Stomach (tissue), 9 donors: ENCODE data around the gene CACNA1I. TPM values are rescaled to one million over a fixed set of nuclear protein-coding genes. Genes with fewer than 3 reads are reported as not detected.

Experiments
- DNase-seq, 2 donors: peaks; one replicate each; pipeline versions ENCODE4 v3.0.0 to v3.0.0-alpha.2; 2013 to 2019
- H3K27ac ChIP-seq, 5 donors: fragments of 200-600 bp in 4 of 5; sonication (generic) in 4 of 5; one replicate each; pipeline ENCODE4 v1.5.1; 2013 to 2019; ENCODE audit warnings: mild to moderate bottlenecking in 1 of 5, moderate library complexity in 1 of 5
- H3K27me3 ChIP-seq, 3 donors: fragments of 200-600 bp; sonication (generic); one replicate each; pipeline ENCODE4 v1.5.1; 2017 to 2019; ENCODE audit warnings: mixed run types in 1 of 3
- H3K36me3 ChIP-seq, 4 donors: fragments of 200-600 bp; sonication (generic); 1 replicate in 3 of 4; 2 replicates in 1 of 4; pipeline ENCODE4 v1.5.1; 2016 to 2019
- H3K4me1 ChIP-seq, 4 donors: fragments of 200-600 bp; sonication (generic); one replicate each; pipeline ENCODE4 v1.5.1; 2016 to 2019
- H3K4me3 ChIP-seq, 4 donors: fragments of 200-600 bp; sonication (generic) in 3 of 4; one replicate each; pipeline ENCODE4 v1.5.1; 2016 to 2019; ENCODE audit warnings: mild to moderate bottlenecking in 1 of 4
- H3K9me3 ChIP-seq, 4 donors: fragments of 200-600 bp; sonication (generic); one replicate each; pipeline ENCODE4 v1.5.1; 2016 to 2019
- EP300 ChIP-seq: sonication (generic); formaldehyde crosslinking; IDR thresholded peaks from one replicate; pipeline ENCODE4 v1.6.1; 2017; ENCODE audit warnings: antibody characterized with exemption
- POLR2A ChIP-seq, 4 donors: fragments of 450-650 bp; IDR thresholded peaks; one replicate each; pipeline ENCODE4 v1.6.1; 2016; ENCODE audit warnings: antibody characterized with exemption in 4 of 4, control low read depth in 2 of 4, mild to moderate bottlenecking in 1 of 4, moderate library complexity in 1 of 4
- POLR2AphosphoS5 ChIP-seq, 3 donors: sonication (generic); formaldehyde crosslinking; IDR thresholded peaks; one replicate each; pipeline ENCODE4 v1.6.1; 2016; ENCODE audit warnings: antibody characterized with exemption in 3 of 3
- WGBS, 5 donors: extraction: QIAGEN DNeasy Blood & Tissue Kit in 3 of 5; methylation state at CpG; one replicate each; pipeline versions ENCODE4 v1.1.5 to v1.1.7; 2013 to 2018; 5-methylcytosine and 5-hydroxymethylcytosine counted together
- intact Hi-C: fragments of 100-400 bp; cut with DNase I; formaldehyde crosslinking; loops from one replicate; pipeline ENCODE4 v1.15.1; 2023; ENCODE audit warnings: low total_unique reads
- polyA plus RNA-seq, 3 donors: library from polyadenylated mRNA; stranded (reverse); fragments of 200-250 nt; gene quantifications; one replicate each; pipeline ENCODE4 v1.2.3, GENCODE V29; 2013
- total RNA-seq, 5 donors: library from RNA; depleted of rRNA; stranded (reverse); fragments of >200 nt; gene quantifications; one replicate each; pipeline versions ENCODE4 v1.1.0 to v1.2.3, GENCODE V29; 2014 to 2016
- TF ChIP-seq, protein P1 (sequence below), 7 experiments: fragments of 450-650 bp in 4 of 7; fragments of 200-600 bp in 3 of 7; sonication (generic) in 3 of 7; IDR thresholded peaks; one replicate each; pipeline ENCODE4 v1.5.1; 2016 to 2019; ENCODE audit warnings: antibody characterized with exemption in 7 of 7, control low read depth in 2 of 7, mild to moderate bottlenecking in 1 of 7
- donor health status: healthy with polysubstance abuse.
- donor health status: Bipolar disorder and iron deficiency.
- donor health status: healthy.

The CACNA1I gene
- total and polyA plus RNA-seq, 8 donors = 0.06 to 4.0 (median 0.22) TPM; not detected in 2

DNA sequence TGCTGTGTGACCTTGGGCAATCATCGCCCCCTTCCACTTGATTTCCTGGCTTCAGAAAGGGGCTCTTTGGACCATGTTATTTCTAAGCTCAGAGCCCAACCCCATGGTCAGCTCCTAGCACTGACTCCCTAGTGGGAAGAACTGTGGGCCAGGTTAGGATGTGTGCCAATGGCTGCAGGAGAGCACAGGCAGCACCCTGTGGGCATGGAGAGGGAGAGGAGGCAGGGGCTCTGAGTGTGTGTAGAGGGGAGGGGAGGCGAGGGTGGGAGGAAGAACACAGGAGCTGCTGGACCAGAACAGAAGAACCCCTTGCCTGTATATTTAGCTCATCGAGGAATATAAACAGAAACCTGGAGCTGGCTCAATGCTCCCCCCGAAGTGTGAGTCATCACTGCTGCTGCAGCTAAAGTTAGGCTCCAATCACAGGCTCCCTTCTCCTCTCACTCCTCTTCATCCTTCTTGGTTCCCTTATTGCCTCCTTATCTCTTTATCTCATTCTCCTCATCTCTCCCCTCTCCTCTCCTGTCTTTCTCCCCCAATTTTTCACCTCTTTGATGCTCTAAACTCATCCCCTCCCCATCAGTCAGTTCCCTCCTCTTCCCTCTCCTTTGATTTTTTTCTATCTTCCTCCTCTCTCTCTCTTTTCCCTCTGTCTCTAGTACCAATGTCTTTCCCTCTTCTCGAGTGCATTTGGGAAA is 23.5 kb upstream of the CACNA1I start:
- peak in 1 of 2 donors; percentile 22 for DNase-seq
- WGBS, 5 donors = 32 to 47% (median 38%) methylated on average over 5 of the region's 5 CpGs
- H3K9me3 ChIP-seq = no peaks in the 10 kb centered on the region
- H3K4me3 ChIP-seq = no peak overlapping the region
- H3K4me1 ChIP-seq = peaks cover 0 to 11% (median 6%) of the 10 kb centered on the region in 4 donors
- peaks cover 0 to 99% (median 49%) of the 10 kb centered on the region in 3 donors for H3K27me3 ChIP-seq
- no peaks in the 10 kb centered on the region for H3K36me3 ChIP-seq
- H3K27ac ChIP-seq = no peak overlapping the region
- TF ChIP-seq EP300 (no peak), POLR2A (IDR thresholded peaks at IDR 0.05) (no peak), POLR2AphosphoS5 (IDR thresholded peaks at IDR 0.05) (no peak)
- TF ChIP-seq, protein P1, sequence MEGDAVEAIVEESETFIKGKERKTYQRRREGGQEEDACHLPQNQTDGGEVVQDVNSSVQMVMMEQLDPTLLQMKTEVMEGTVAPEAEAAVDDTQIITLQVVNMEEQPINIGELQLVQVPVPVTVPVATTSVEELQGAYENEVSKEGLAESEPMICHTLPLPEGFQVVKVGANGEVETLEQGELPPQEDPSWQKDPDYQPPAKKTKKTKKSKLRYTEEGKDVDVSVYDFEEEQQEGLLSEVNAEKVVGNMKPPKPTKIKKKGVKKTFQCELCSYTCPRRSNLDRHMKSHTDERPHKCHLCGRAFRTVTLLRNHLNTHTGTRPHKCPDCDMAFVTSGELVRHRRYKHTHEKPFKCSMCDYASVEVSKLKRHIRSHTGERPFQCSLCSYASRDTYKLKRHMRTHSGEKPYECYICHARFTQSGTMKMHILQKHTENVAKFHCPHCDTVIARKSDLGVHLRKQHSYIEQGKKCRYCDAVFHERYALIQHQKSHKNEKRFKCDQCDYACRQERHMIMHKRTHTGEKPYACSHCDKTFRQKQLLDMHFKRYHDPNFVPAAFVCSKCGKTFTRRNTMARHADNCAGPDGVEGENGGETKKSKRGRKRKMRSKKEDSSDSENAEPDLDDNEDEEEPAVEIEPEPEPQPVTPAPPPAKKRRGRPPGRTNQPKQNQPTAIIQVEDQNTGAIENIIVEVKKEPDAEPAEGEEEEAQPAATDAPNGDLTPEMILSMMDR (IDR thresholded peaks at IDR 0.05) = no peak
- intact Hi-C loops = no loop called here

DNA sequence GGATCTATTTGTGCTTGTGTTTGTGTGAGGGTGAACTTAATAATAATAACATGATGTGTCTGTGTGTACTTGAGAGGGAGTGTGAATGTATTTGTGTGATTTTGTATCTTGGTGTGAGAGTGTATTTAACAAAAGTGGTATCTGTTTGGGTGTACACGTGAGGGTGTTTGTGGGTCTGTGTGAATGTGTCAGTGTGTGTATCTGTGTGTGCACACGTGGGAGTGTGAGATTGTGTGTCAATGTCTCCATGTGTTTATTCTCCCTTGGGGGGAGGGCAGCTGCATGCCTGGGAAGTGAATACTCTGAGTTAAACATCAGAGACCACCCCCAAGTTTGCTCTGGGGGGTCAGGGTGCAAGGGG is 23.0 kb upstream of the CACNA1I start:
- intact Hi-C loops = no loop called here
- H3K9me3 ChIP-seq = no peaks in the 10 kb centered on the region
- DNase-seq = no peak
- TF ChIP-seq EP300 (no peak), POLR2A (IDR thresholded peaks at IDR 0.05) (no peak), POLR2AphosphoS5 (IDR thresholded peaks at IDR 0.05) (no peak)
- TF ChIP-seq, protein P1 (IDR thresholded peaks at IDR 0.05) = no peak
- no peak overlapping the region for H3K27ac ChIP-seq
- 22 to 44% (median 30%) methylated on average over 2 of the region's 2 CpGs for WGBS, 5 donors
- H3K27me3 ChIP-seq = peaks cover 0 to 99% (median 49%) of the 10 kb centered on the region in 3 donors
- H3K4me3 ChIP-seq = no peak overlapping the region
- no peaks in the 10 kb centered on the region for H3K36me3 ChIP-seq
- H3K4me1 ChIP-seq = peaks cover 0 to 11% (median 6%) of the 10 kb centered on the region in 4 donors

DNA sequence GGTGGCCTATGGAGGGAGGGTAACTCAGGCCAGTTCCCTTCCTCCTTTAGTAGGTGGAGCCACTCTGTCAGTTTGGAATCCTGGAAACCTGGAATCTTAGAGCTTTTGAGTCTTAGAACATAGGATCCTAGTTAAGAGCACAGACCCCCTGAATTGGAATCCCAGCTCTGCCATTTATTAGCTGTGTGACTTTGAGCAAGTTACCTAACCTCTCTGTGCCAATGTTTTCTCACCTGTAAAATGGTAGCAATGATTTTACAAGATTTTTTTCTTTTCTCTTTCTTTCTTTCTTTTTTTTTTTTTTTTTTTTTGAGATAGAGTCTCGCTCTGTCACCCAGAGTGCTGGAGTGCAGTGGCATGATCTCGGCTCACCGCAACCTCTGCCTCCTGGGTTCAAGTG is 17.1 kb upstream of the CACNA1I start:
- intact Hi-C loops = no loop called here
- TF ChIP-seq, protein P1 (IDR thresholded peaks at IDR 0.05) = no peak
- no peak for TF ChIP-seq POLR2A (IDR thresholded peaks at IDR 0.05)
- no peak for TF ChIP-seq POLR2AphosphoS5 (IDR thresholded peaks at IDR 0.05)
- no peak for TF ChIP-seq EP300
- no peak overlapping the region for H3K4me3 ChIP-seq
- H3K9me3 ChIP-seq = no peaks in the 10 kb centered on the region
- peaks cover 13 to 84% (median 51%) of the 10 kb centered on the region in 3 donors for H3K27me3 ChIP-seq
- H3K4me1 ChIP-seq = peaks cover 11 to 15% (median 12%) of the 10 kb centered on the region in 4 donors
- no peaks in the 10 kb centered on the region for H3K36me3 ChIP-seq
- H3K27ac ChIP-seq = no peak overlapping the region
- no peak for DNase-seq
- 63 to 100% (median 71%) methylated on average over 2 to 3 of the region's 3 CpGs for WGBS, 5 donors

DNA sequence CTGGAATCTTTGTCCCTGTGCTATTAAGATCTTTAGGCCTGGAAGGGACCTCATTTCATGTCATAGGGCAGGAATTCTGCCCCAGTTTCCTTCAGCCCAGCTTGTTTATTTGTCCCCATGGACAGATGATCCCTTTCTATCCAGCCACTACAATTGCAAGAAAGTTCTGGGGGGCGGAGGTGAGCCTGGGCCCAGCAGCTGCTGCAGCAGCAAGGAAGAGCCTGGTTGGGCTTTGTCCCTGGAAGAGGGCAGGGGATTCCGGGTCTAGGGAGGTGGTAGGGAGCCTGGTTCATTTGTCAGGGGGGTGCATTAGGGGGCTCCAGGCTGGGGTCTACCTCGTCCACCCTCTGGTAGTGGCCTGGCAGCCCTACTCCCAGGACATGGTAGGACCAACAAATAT is 16.4 kb upstream of the CACNA1I start:
- peaks cover 19 to 84% (median 52%) of the 10 kb centered on the region in 3 donors for H3K27me3 ChIP-seq
- no peak for TF ChIP-seq POLR2A (IDR thresholded peaks at IDR 0.05)
- TF ChIP-seq POLR2AphosphoS5 (IDR thresholded peaks at IDR 0.05) = no peak
- no peak for TF ChIP-seq EP300
- TF ChIP-seq, protein P1 (IDR thresholded peaks at IDR 0.05) = no peak
- no peaks in the 10 kb centered on the region for H3K9me3 ChIP-seq
- H3K36me3 ChIP-seq = no peaks in the 10 kb centered on the region
- no peak for DNase-seq
- intact Hi-C loops = no loop called here
- H3K27ac ChIP-seq = no peak overlapping the region
- H3K4me1 ChIP-seq = peaks cover 14 to 18% (median 15%) of the 10 kb centered on the region in 4 donors
- H3K4me3 ChIP-seq = no peak overlapping the region
- 42 to 51% (median 50%) methylated on average over 2 to 3 of the region's 3 CpGs for WGBS, 5 donors
